ENCODE data around the gene FBXL16. TPM values are rescaled to one million over a fixed set of nuclear protein-coding genes. Genes with fewer than 3 reads are reported as not detected.

FBXL16 gene
- total and polyA plus RNA-seq, 11 donors: 0.03 to 1.00 (median 0.59) TPM; not detected in 6

- ATAC-seq: no peak
- intact Hi-C loops (cut with DNase I): no loop called here
Measured at GRCh38 chr16:670485-671352, 34.9 kb downstream of the FBXL16 start.

GRCh38 chr16:669666-670065, 35.9 kb downstream of the FBXL16 start:
- Histone ChIP-seq H3K27me3 (no peaks in the 10 kb centered on the region), H3K36me3 (peaks cover 0 to 53% (median 47%) of the 10 kb centered on the region in 9 donors), H3K27ac (no peak overlapping the region), H3K4me3 (peak overlapping the region in 3 of 12 donors; percentile 97 to 100 (median 99)), H3K4me1 (peaks cover 6 to 29% (median 22%) of the 10 kb centered on the region in 12 donors), H3K9me3 (no peaks in the 10 kb centered on the region)
- DNase-seq (no peak), ATAC-seq (no peak)
- WGBS, 4 donors: 91 to 94% (median 93%) methylated on average over 10 to 13 of the region's 13 CpGs
- intact Hi-C loops (cut with DNase I): loop anchor here in 2 of 10 donors (10.0 kb wide), 2 partner anchors 245 to 275 kb away; partner anchors contain the start of genes NME4 (in 2 of the 2) and RAB11FIP3 (in 1 of the 2)
- no peak for TF ChIP-seq CTCF (IDR thresholded peaks at IDR 0.05)
- TF ChIP-seq POLR2A (IDR thresholded peaks at IDR 0.05): no peak

More at GRCh38 chr16:670485-671352, 34.9 kb downstream of the FBXL16 start:
- peaks cover 0 to 53% (median 47%) of the 10 kb centered on the region in 9 donors for H3K36me3 ChIP-seq
- no peak overlapping the region for H3K27ac ChIP-seq
- no peak overlapping the region for H3K4me3 ChIP-seq
- H3K27me3 ChIP-seq: no peaks in the 10 kb centered on the region
- no peak for DNase-seq
- peaks cover 6 to 40% (median 27%) of the 10 kb centered on the region in 12 donors for H3K4me1 ChIP-seq
- 87 to 91% (median 89%) methylated on average over 25 to 52 of the region's 52 CpGs for WGBS, 4 donors
- H3K9me3 ChIP-seq: no peaks in the 10 kb centered on the region
- no peak for TF ChIP-seq CTCF (IDR thresholded peaks at IDR 0.05)
- no peak for TF ChIP-seq POLR2A (IDR thresholded peaks at IDR 0.05)

- peak overlapping the region; percentile 49 to 99 (median 94) for H3K27ac ChIP-seq
- H3K36me3 ChIP-seq: peaks cover 0 to 46% (median 45%) of the 10 kb centered on the region in 9 donors
- intact Hi-C loops (cut with DNase I): loop anchor here in 2 of 10 donors (10.0 kb wide), 2 partner anchors 244 to 274 kb away; partner anchors contain the start of genes NME4 (in 2 of the 2) and RAB11FIP3 (in 1 of the 2)
- WGBS, 4 donors: 2 to 7% (median 5%) methylated on average over 33 to 50 of the region's 50 CpGs
- no peaks in the 10 kb centered on the region for H3K9me3 ChIP-seq
- peaks cover 6 to 22% (median 17%) of the 10 kb centered on the region in 12 donors for H3K4me1 ChIP-seq
- DNase-seq (no peak), ATAC-seq (peak in 1 of 4 donors; percentile 1)
- no peaks in the 10 kb centered on the region for H3K27me3 ChIP-seq
- TF ChIP-seq POLR2A (IDR thresholded peaks at IDR 0.05) (no peak), CTCF (IDR thresholded peaks at IDR 0.05) (no peak)
- peak overlapping the region; percentile 67 to 100 (median 98) for H3K4me3 ChIP-seq
Measured at GRCh38 chr16:668519-669171, 37.0 kb downstream of the FBXL16 start.
